ENCODE measurements around the gene KIF26B. TPM values are rescaled to one million over a fixed set of nuclear protein-coding genes. Genes with fewer than 3 reads are reported as not detected.

KIF26B gene
- total RNA-seq, 2 donors from 2014 or later: 0.31 to 0.36 TPM

GRCh38 chr1:245578308-245578707, 423.5 kb downstream of the KIF26B start:
- DNase-seq: no peak
- ATAC-seq: no peak
- intact Hi-C loops (cut with DNase I, micrococcal nuclease): no loop called here

- ATAC-seq (no peak), DNase-seq (no peak)
- intact Hi-C loops (cut with DNase I, micrococcal nuclease): no loop called here
Measured at GRCh38 chr1:245578771-245579170, 424.0 kb downstream of the KIF26B start.

- DNase-seq: no peak
- no peak for ATAC-seq
- intact Hi-C loops (cut with DNase I, micrococcal nuclease): no loop called here
Measured at GRCh38 chr1:245579881-245580280, 425.1 kb downstream of the KIF26B start.

GRCh38 chr1:245580651-245581050, 425.9 kb downstream of the KIF26B start:
- no peak for DNase-seq
- ATAC-seq: no peak
- intact Hi-C loops (cut with DNase I, micrococcal nuclease): no loop called here

- DNase-seq (no peak), ATAC-seq (no peak)
- intact Hi-C loops (cut with DNase I, micrococcal nuclease): no loop called here
Measured at GRCh38 chr1:245582026-245582425, 427.2 kb downstream of the KIF26B start.

GRCh38 chr1:245583081-245583480, 428.3 kb downstream of the KIF26B start:
- intact Hi-C loops (cut with DNase I, micrococcal nuclease): no loop called here
- no peak for DNase-seq
- no peak for ATAC-seq

- intact Hi-C loops (cut with DNase I, micrococcal nuclease): no loop called here
- DNase-seq (no peak), ATAC-seq (no peak)
Measured at GRCh38 chr1:245583575-245584330, 429.0 kb downstream of the KIF26B start.

GRCh38 chr1:245585252-245585959, 430.6 kb downstream of the KIF26B start:
- DNase-seq: no peak
- peak; percentile 33 for ATAC-seq
- intact Hi-C loops (cut with DNase I, micrococcal nuclease): no loop called here

GRCh38 chr1:245587435-245588115, 432.8 kb downstream of the KIF26B start:
- DNase-seq: no peak
- no peak for ATAC-seq
- intact Hi-C loops (cut with DNase I, micrococcal nuclease): no loop called here

GRCh38 chr1:245588116-245588639, 433.4 kb downstream of the KIF26B start:
- intact Hi-C loops (cut with DNase I, micrococcal nuclease): no loop called here

GRCh38 chr1:245589316-245589715, 434.5 kb downstream of the KIF26B start:
- DNase-seq (no peak), ATAC-seq (no peak)
- intact Hi-C loops (cut with DNase I, micrococcal nuclease): no loop called here

More at GRCh38 chr1:245588116-245588639, 433.4 kb downstream of the KIF26B start:
- ATAC-seq: no peak
- DNase-seq: no peak

GRCh38 chr1:245589906-245590305, 435.1 kb downstream of the KIF26B start:
- ATAC-seq (no peak), DNase-seq (no peak)
- intact Hi-C loops (cut with DNase I, micrococcal nuclease): no loop called here

GRCh38 chr1:245590726-245591125, 435.9 kb downstream of the KIF26B start:
- intact Hi-C loops (cut with DNase I, micrococcal nuclease): no loop called here
- DNase-seq (no peak), ATAC-seq (no peak)

GRCh38 chr1:245591346-245592188, 436.8 kb downstream of the KIF26B start:
- intact Hi-C loops (cut with DNase I, micrococcal nuclease): no loop called here
- ATAC-seq: no peak

GRCh38 chr1:245592189-245592460, 437.3 kb downstream of the KIF26B start:
- ATAC-seq: no peak
- intact Hi-C loops (cut with DNase I, micrococcal nuclease): no loop called here
- no peak for DNase-seq

More at GRCh38 chr1:245591346-245592188, 436.8 kb downstream of the KIF26B start:
- no peak for DNase-seq

GRCh38 chr1:245598524-245599305, 443.9 kb downstream of the KIF26B start:
- intact Hi-C loops (cut with DNase I, micrococcal nuclease): no loop called here
- no peak for ATAC-seq

GRCh38 chr1:245599371-245600174, 444.8 kb downstream of the KIF26B start:
- ATAC-seq: no peak
- no peak for DNase-seq
- intact Hi-C loops (cut with DNase I, micrococcal nuclease): no loop called here

More at GRCh38 chr1:245598524-245599305, 443.9 kb downstream of the KIF26B start:
- DNase-seq: no peak

Data from left colon (tissue), 2 donors.